GM10248 (cell line): Measurements from ENCODE around the gene PLXNB2.
A peak's percentile ranks its signal among the peaks of the same experiment; 100 is the strongest.

Experiments used
- CTCF ChIA-PET: fragments of 300-600 bp; sonication (Branson Sonifier 250); formaldehyde crosslinking; extraction: SDS; loops from one replicate; lab custom pipeline; 2021; ENCODE audit warnings: antibody characterized with exemption; lab: Yijun Ruan, JAX
- POLR2A ChIA-PET: fragments of 350-650 bp; sonication (Branson Sonifier 250); formaldehyde crosslinking; extraction: SDS; loops from one replicate; lab custom pipeline; 2020; ENCODE audit warnings: antibody characterized with exemption; lab: Yijun Ruan, JAX
- DNase-seq: peaks from one replicate; pipeline ENCODE4 v3.0.0; 2012; ENCODE audit errors: extremely low spot score
- TF ChIP-seq, protein P1 (sequence below): IDR thresholded peaks from 2 replicates; pipeline ENCODE4 v1.5.1; 2012; ENCODE audit warnings: mild to moderate bottlenecking, low read depth; ENCODE audit errors: extremely low read depth, missing control alignments, control extremely low read depth

PLXNB2 gene

DNA sequence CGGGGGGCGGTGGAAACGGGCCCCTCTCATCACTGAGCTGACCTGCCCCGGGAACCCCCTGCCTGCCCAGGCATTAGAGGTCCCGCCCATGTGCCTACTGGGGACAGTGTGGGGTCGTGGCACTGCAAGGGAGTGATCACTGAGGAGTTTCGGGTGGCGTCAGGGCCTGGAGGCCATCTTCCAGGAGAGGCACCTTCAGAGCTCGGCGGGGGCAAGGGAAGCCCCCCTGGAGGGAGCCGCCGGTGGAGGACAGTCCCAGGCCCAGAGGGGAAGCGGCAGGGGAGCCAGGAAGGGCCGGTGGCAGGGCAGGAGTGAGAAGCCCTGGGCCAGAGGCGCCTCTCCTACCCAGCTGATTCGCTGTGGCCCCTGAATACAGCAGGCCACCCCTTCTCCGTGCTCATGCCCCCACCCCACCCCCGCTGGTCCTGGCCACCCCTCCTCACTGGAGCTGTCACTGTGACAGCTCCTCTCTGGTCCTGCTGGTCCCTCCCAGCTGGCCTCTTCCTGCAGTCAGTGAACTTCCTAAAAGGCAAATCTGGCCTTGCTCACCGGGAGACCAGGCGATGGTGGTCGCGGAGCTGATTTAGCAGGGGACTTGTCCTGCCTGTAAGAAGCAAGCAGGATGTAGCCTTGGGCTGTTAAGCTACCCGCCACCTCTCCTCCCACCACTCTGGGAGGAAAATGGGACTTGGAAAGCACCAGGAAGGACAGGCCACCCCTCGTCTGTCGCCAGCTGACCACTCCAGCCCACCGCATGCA lies 35.2 kb downstream of the PLXNB2 start:
- ChIA-PET CTCF (interaction anchor here (0.7 to 6.6 kb wide), 11 partner anchors 8 to 290 kb away, joined by 3 to 68 read pairs (median 4); partner anchors contain the start of genes DENND6B, HDAC10, MAPK12 and SYCE3), POLR2A (no interaction called here)
- TF ChIP-seq, protein P1, sequence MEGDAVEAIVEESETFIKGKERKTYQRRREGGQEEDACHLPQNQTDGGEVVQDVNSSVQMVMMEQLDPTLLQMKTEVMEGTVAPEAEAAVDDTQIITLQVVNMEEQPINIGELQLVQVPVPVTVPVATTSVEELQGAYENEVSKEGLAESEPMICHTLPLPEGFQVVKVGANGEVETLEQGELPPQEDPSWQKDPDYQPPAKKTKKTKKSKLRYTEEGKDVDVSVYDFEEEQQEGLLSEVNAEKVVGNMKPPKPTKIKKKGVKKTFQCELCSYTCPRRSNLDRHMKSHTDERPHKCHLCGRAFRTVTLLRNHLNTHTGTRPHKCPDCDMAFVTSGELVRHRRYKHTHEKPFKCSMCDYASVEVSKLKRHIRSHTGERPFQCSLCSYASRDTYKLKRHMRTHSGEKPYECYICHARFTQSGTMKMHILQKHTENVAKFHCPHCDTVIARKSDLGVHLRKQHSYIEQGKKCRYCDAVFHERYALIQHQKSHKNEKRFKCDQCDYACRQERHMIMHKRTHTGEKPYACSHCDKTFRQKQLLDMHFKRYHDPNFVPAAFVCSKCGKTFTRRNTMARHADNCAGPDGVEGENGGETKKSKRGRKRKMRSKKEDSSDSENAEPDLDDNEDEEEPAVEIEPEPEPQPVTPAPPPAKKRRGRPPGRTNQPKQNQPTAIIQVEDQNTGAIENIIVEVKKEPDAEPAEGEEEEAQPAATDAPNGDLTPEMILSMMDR, result no peak
- DNase-seq, result no peak

DNA sequence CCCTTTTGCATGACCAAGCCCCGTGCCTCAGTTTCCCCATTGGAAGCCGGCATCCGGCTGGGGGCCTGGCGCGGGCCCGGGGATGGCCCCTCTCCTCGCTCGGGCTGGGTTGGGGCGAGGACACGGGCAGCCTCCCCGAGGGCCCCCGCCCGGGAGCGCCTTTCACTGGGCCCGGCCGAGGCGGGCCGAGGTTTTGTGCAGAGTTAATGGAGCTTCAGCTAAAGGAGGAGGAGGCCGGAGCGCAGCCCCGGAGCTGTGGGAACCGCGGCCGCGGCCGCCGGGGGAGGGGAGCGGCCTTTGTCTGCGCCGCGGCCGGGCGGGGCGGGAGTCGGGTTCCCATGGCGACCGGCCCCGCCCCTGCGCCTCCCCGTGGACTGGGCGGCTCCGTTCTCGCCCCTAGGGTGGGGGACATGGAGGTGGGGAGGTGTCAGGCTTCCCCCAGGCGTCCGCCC lies 35.9 kb downstream of the PLXNB2 start:
- TF ChIP-seq, protein P1, result peak; percentile 30
- ChIA-PET POLR2A (interaction anchor here (0.6 kb wide), 1 partner anchor 124 kb away, joined by 6 read pairs; no protein-coding TSS in a partner anchor), CTCF (interaction anchor here (0.8 to 6.6 kb wide), 9 partner anchors 11 to 82 kb away, joined by 3 to 65 read pairs (median 5); partner anchors contain the start of genes DENND6B and MAPK12)
- peak; percentile 86 for DNase-seq

DNA sequence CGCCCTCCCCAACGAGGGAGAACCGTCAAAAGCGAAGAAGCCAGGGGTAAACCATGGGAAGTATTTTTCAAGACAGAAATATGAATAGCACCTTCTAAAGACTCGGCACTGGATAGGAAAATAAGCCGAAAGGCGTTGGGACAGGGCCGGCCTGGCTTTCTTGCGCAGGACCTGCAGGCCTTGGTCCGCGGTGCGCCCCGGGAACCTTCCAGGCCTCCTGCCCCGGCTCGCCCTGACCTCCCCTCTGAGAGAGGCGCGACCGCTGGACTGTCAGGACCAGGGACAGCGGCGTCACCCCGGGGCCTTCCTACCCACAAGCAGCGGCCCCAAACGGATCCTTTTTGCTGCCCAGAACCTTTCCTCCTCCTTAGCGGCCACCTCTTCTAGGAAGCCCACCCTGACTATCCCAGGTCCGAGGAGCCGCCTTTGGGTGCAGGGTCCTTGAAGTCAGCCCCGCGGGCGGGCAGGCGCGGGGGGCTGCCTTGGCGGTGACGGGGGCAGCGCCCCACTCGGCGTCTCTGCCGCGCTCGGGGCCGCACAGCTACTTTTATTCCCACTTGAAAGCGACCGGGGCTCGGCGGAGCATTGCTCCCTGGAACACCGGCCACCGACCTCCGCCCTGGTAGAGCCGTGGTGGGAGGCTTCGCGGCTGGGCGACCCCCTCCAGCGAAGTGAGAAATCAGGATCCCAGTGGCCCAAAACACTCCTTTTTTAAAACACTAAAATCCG lies 36.6 kb downstream of the PLXNB2 start:
- POLR2A ChIA-PET, result interaction anchor here (0.6 kb wide), 1 partner anchor 123 kb away, joined by 6 read pairs; no protein-coding TSS in a partner anchor
- TF ChIP-seq, protein P1, result no peak
- CTCF ChIA-PET, result interaction anchor here (0.8 to 6.6 kb wide), 6 partner anchors 18 to 82 kb away, joined by 3 to 65 read pairs (median 6); partner anchors contain the start of gene DENND6B
- DNase-seq, result peak; percentile 75

DNA sequence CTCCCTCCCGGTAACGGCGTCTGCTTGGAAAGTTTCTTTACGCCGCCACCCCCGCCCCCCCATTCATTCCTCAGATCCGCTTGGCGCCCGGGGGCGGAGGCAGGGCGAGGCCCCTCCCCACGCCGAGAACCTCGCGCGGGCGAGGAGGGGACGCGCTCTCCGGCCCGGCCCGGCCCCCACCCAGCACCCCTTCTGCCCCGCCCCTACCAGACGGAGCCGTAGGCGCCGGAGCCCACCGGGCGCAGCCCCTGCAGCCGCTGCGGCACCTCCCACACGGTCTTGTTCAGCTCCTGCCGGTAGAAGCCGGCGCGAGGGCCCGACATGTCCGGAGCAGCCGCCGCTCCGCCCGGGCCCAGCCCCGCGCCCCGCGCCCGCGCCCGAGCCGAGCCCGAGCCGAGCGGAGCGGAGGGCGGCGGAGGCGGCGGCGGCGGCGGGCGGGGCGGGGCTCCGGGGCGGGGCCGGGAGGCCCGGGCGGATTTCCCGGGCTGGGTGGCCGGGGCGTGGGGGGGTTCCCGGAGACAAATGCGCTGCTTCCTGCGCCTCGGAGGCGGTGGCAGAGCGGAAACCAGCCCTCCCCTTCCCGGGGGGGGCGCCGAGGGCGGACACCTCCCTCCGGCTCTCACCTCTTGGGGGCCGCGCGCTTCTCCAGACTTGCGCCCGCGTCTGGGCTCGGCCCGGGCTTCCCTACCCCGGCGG lies 37.3 kb downstream of the PLXNB2 start, which contains the start of gene MAPK11:
MAPK11 (minus strand) TSS at position 411 of the 696 bp plus-strand sequence; CDS start at position 323, 88 bp downstream.
- TF ChIP-seq, protein P1, result no peak
- peak; percentile 78 for DNase-seq
- POLR2A ChIA-PET, result no interaction called here
- CTCF ChIA-PET, result interaction anchor here (1.4 kb wide), 1 partner anchor 256 kb away, joined by 3 read pairs; the partner anchor contains the start of gene SCO2

DNA sequence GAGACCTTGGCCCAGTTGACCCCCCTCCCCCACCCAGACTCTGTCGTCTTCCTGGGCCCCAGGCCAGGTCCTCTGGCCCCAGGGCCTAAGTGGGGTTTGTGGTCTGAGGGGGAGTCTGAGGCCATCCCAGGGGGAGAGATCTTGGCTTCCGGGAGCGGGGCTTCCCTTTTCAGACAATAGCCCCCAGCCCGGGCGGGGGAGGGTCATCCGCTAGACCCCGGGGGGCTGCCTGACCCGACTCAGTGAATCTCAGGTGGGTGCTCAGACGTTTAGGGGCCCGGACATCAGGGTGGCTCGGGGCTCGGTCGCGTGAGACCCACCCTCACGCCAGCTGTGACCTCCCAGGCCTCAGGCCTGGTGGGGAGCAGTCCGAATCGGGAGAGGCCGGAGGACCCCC lies 37.9 kb downstream of the PLXNB2 start:
- DNase-seq, result no peak
- TF ChIP-seq, protein P1, result no peak
- POLR2A ChIA-PET, result no interaction called here
- CTCF ChIA-PET, result interaction anchor here (1.4 kb wide), 1 partner anchor 256 kb away, joined by 3 read pairs; the partner anchor contains the start of gene SCO2
